Glutamatergic neuron (in vitro differentiated cells): ENCODE data around the gene GPR162. TPM values are rescaled to one million over a fixed set of nuclear protein-coding genes. Genes with fewer than 3 reads are reported as not detected.

Source experiments
- DNase-seq: peaks from one replicate; pipeline ENCODE4 v3.0.0; 2022
- H3K27ac Mint-ChIP-seq: one replicate; pipeline ENCODE4 v1.8.0; 2020; ENCODE audit warnings: mild to moderate bottlenecking, mixed read lengths, inconsistent platforms; ENCODE audit not compliant: unreplicated experiment
- H3K27me3 Mint-ChIP-seq: one replicate; pipeline ENCODE4 v1.8.0; 2020; ENCODE audit warnings: mild to moderate bottlenecking, moderate library complexity, mixed read lengths, inconsistent platforms; ENCODE audit not compliant: unreplicated experiment
- H3K36me3 Mint-ChIP-seq: one replicate; pipeline ENCODE4 v1.8.0; 2020; ENCODE audit warnings: mild to moderate bottlenecking, mixed read lengths, inconsistent platforms; ENCODE audit not compliant: unreplicated experiment
- H3K4me1 Mint-ChIP-seq: one replicate; pipeline ENCODE4 v1.8.0; 2020; ENCODE audit warnings: mild to moderate bottlenecking, low read depth, mixed read lengths, inconsistent platforms; ENCODE audit not compliant: unreplicated experiment
- H3K4me3 Mint-ChIP-seq: one replicate; pipeline ENCODE4 v1.8.0; 2020; ENCODE audit warnings: mild to moderate bottlenecking, mixed read lengths, inconsistent platforms; ENCODE audit not compliant: unreplicated experiment
- H3K9me3 Mint-ChIP-seq: one replicate; pipeline ENCODE4 v1.8.0; 2020; ENCODE audit warnings: mild to moderate bottlenecking, moderate library complexity, mixed read lengths, inconsistent platforms; ENCODE audit not compliant: unreplicated experiment
- total RNA-seq: library from RNA; stranded (reverse); fragmentation: NEBNext Ultra II Directional; extraction: Animal tissue kit (Norgen Biotek cat#: 25700); gene quantifications from one replicate; pipeline ENCODE4 v1.2.1, GENCODE V29; 2021; ENCODE audit not compliant: unreplicated experiment
- TF ChIP-seq, protein P1 (sequence below): fragments of 200-600 bp; sonication (generic); IDR thresholded peaks from one replicate; pipeline ENCODE4 v1.5.0; 2021; ENCODE audit not compliant: partially characterized antibody, unreplicated experiment

Gene GPR162
- total RNA-seq, 1 donor from 2014 or later: 145 TPM

DNA sequence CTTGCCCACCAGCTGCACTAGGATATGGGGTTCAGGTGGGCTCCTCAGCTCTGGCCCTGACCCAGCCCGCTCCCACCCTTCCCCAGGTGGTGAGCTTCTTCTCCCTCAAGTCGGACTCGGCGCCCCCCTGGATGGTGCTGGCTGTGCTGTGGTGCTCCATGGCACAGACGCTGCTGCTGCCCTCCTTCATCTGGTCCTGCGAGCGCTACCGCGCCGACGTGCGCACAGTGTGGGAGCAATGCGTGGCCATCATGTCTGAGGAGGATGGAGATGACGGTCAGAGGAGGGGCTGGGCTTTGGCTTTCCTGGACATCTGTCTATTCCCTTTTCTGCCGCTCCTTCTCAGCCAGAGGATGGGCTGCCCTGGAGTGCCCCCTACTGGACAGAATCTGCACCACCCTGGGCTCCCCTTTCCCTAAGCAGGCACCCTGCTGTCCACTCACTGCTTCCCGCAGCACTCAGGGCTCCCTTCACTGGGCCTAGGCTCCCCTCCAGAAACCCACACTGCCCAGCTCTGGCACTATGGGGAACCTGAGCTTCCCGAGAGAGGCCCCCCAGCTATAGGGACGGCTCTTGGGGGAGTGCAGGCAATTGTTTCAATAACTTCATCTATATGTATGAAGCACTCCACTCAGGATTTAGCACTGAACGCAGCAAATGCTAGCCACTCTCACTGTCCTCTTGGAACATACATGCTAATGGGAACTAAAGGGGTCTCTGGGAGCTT, 3.9 kb downstream of the GPR162 start:
- DNase-seq: peak; percentile 96
- H3K36me3 Mint-ChIP-seq: peaks cover 7% of the 10 kb centered on the region
- H3K27ac Mint-ChIP-seq: peak overlapping the region; percentile 98
- peaks cover 33% of the 10 kb centered on the region for H3K9me3 Mint-ChIP-seq
- H3K4me3 Mint-ChIP-seq: peak overlapping the region; percentile 88
- TF ChIP-seq, protein P1, sequence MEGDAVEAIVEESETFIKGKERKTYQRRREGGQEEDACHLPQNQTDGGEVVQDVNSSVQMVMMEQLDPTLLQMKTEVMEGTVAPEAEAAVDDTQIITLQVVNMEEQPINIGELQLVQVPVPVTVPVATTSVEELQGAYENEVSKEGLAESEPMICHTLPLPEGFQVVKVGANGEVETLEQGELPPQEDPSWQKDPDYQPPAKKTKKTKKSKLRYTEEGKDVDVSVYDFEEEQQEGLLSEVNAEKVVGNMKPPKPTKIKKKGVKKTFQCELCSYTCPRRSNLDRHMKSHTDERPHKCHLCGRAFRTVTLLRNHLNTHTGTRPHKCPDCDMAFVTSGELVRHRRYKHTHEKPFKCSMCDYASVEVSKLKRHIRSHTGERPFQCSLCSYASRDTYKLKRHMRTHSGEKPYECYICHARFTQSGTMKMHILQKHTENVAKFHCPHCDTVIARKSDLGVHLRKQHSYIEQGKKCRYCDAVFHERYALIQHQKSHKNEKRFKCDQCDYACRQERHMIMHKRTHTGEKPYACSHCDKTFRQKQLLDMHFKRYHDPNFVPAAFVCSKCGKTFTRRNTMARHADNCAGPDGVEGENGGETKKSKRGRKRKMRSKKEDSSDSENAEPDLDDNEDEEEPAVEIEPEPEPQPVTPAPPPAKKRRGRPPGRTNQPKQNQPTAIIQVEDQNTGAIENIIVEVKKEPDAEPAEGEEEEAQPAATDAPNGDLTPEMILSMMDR: peak; percentile 95
- H3K4me1 Mint-ChIP-seq: peaks cover 36% of the 10 kb centered on the region
- H3K27me3 Mint-ChIP-seq: peaks cover 43% of the 10 kb centered on the region

DNA sequence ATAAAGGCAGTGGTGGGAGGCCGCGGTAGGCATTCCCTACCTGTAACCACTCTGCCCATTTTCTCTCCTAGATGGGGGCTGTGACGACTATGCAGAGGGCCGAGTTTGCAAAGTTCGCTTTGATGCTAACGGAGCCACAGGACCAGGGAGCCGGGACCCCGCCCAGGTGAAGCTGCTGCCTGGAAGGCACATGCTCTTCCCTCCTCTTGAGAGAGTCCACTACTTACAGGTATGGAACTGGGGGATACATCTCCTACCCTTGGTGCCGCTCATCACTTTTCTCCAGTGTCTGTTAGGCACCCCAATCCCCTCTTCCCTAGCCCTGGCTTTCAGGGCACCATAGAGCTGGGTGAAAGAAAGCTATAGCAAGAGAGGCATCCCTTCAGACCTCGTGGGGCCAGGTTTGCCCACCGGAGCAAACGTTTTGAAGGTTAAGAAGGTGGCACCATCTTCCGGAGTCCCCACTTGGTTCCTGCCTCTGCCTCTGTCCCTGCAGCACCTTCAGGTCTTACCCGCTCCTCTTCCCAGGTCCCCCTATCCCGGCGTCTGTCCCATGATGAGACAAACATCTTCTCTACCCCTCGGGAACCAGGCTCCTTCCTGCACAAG, 4.6 kb downstream of the GPR162 start:
- Mint-ChIP-seq H3K36me3 (peaks cover 11% of the 10 kb centered on the region), H3K4me3 (peak overlapping the region; percentile 76), H3K4me1 (peaks cover 35% of the 10 kb centered on the region), H3K9me3 (peaks cover 28% of the 10 kb centered on the region), H3K27me3 (peaks cover 37% of the 10 kb centered on the region), H3K27ac (peak overlapping the region; percentile 98)
- TF ChIP-seq, protein P1: no peak
- DNase-seq: no peak

DNA sequence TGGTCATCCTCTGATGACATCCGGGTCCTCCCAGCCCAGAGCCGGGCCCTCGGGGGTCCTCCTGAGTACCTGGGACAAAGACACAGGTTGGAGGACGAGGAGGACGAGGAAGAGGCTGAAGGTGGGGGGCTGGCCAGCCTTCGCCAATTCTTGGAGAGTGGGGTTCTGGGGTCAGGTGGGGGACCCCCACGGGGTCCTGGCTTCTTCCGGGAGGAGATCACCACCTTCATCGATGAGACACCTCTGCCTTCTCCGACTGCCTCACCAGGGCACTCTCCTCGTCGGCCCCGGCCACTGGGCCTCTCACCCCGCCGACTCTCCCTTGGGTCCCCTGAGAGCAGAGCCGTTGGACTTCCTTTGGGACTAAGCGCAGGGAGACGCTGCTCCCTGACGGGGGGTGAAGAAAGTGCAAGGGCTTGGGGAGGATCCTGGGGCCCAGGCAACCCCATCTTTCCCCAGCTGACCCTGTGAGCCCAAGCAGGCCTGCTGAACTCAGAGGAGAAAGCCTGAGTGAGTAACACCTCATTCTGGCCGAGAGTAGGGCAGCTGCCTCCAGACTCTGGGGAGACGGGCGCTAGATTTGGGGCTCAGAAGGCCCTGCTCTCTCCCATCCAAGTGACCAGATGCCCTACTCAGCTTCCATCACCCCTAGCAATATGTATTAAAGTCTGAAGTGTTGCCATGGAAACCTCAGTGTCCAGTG, 5.3 kb downstream of the GPR162 start:
- TF ChIP-seq, protein P1: no peak
- H3K27me3 Mint-ChIP-seq: peaks cover 36% of the 10 kb centered on the region
- peak overlapping the region; percentile 76 for H3K4me3 Mint-ChIP-seq
- H3K4me1 Mint-ChIP-seq: peaks cover 40% of the 10 kb centered on the region
- H3K27ac Mint-ChIP-seq: peak overlapping the region; percentile 98
- H3K36me3 Mint-ChIP-seq: peaks cover 11% of the 10 kb centered on the region
- DNase-seq: no peak
- H3K9me3 Mint-ChIP-seq: peaks cover 29% of the 10 kb centered on the region

DNA sequence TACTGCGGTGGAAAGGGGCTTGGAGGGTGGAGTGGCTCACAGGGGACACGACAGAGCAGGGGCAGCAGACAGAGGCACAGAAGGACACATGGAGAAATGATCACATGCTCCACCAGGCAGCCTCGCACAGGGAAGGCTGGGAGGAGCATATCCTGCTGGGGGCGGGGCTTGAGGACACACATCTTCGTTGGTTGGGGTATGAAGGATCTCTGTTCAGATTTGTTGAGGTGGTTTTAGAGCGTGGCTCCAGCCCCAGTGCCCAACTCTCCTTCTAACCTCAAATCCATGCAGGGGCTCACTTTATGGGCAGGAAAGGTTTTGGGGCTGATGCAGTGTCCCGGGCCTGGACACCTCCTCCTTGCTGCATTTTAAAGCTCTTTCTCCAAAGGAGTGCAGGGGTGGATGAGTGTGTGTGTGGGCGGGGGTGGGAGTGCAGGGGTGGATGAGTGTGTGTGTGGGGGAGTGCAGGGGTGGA, 5.9 kb downstream of the GPR162 start:
- peak; percentile 97 for DNase-seq
- Mint-ChIP-seq H3K9me3 (peaks cover 31% of the 10 kb centered on the region), H3K27ac (peak overlapping the region; percentile 98), H3K27me3 (peaks cover 36% of the 10 kb centered on the region), H3K36me3 (peaks cover 11% of the 10 kb centered on the region), H3K4me1 (peaks cover 43% of the 10 kb centered on the region), H3K4me3 (peak overlapping the region; percentile 76)
- TF ChIP-seq, protein P1: no peak
